NCI-H748 treated with DMSO at 0.1 percent for 48 hours (cell line): ENCODE results near the gene ASB2.
A peak's percentile ranks its signal among the peaks of the same experiment; 100 is the strongest.

Source experiments
- DNase-seq: peaks from one replicate; lab custom pipeline; 2025; lab: John Stamatoyannopoulos, UW

ASB2 gene

GRCh38 chr14:93902619-93903307, 73.6 kb downstream of the ASB2 start:
- DNase-seq = no peak

- DNase-seq = no peak
These were observed 74.6 kb downstream of the ASB2 start for GRCh38 chr14:93901813-93902212.

- DNase-seq = no peak
These were observed 77.6 kb downstream of the ASB2 start for GRCh38 chr14:93898731-93899130.

- DNase-seq = no peak
These were observed 78.2 kb downstream of the ASB2 start for GRCh38 chr14:93898081-93898611.

- no peak for DNase-seq
These were observed 78.9 kb downstream of the ASB2 start for GRCh38 chr14:93897476-93897845.

- no peak for DNase-seq
These were observed 81.3 kb downstream of the ASB2 start for GRCh38 chr14:93895023-93895604.

- no peak for DNase-seq
These were observed 82.6 kb downstream of the ASB2 start for GRCh38 chr14:93893661-93894261.

GRCh38 chr14:93892923-93893558, 83.3 kb downstream of the ASB2 start:
- peak; percentile 26 for DNase-seq

- no peak for DNase-seq
These were observed 83.9 kb downstream of the ASB2 start for GRCh38 chr14:93892505-93892839.

GRCh38 chr14:93891756-93892504, 84.4 kb downstream of the ASB2 start:
- no peak for DNase-seq

GRCh38 chr14:93889739-93890483, 86.5 kb downstream of the ASB2 start:
- DNase-seq = no peak

- no peak for DNase-seq
These were observed 87.4 kb downstream of the ASB2 start for GRCh38 chr14:93888995-93889394.

GRCh38 chr14:93884950-93885349, 91.4 kb downstream of the ASB2 start:
- no peak for DNase-seq
